H1 (cell line): ENCODE data around the gene MIPOL1. TPM values are rescaled to one million over a fixed set of nuclear protein-coding genes. Genes with fewer than 3 reads are reported as not detected.

ENCODE experiments used
- CTCF ChIA-PET: fragments of 300-600 bp; sonication (Branson Sonifier 250); formaldehyde crosslinking; loops from one replicate; lab custom pipeline; 2021; ENCODE audit not compliant: partially characterized antibody; lab: Charles Lee
- POLR2A ChIA-PET: fragments of 300-600 bp; sonication (Branson Sonifier 250); formaldehyde crosslinking; loops from one replicate; lab custom pipeline; 2021; ENCODE audit warnings: inconsistent platforms; ENCODE audit not compliant: partially characterized antibody; lab: Charles Lee
- DNase-seq, 2 experiments: peaks; one replicate each; pipeline versions ENCODE4 v3.0.0 to v3.0.0-alpha.2; 2010 to 2022; ENCODE audit warnings: low spot score in 2 of 2, low read depth in 1 of 2, mixed read lengths in 1 of 2
- FAIRE-seq: peaks from 2 replicates; lab custom pipeline; 2011; peaks lifted over from hg19 to GRCh38; lab: Jason Lieb, UNC
- H2AFZ ChIP-seq: 2 replicates; pipeline ENCODE4 v1.8.1; 2012; ENCODE audit warnings: low read length, inconsistent platforms
- H2AK5ac ChIP-seq: 2 replicates; pipeline ENCODE4 v1.6.1; 2013; ENCODE audit warnings: low read depth, low read length
- H2BK120ac ChIP-seq: replicated peaks from 2 replicates; pipeline ENCODE3; 2013; ENCODE audit warnings: low read depth, low read length, inconsistent platforms
- H2BK12ac ChIP-seq: 2 replicates; pipeline ENCODE4 v1.6.1; 2013; ENCODE audit warnings: low read depth, low read length
- H2BK15ac ChIP-seq: 2 replicates; pipeline ENCODE4 v1.6.1; 2013; ENCODE audit warnings: low read length
- H2BK20ac ChIP-seq: 2 replicates; pipeline ENCODE4 v1.6.1; 2013; ENCODE audit warnings: low read length
- H2BK5ac ChIP-seq: 2 replicates; pipeline ENCODE4 v1.6.1; 2013; ENCODE audit warnings: low read depth, low read length
- H3K14ac ChIP-seq: 2 replicates; pipeline ENCODE4 v1.6.1; 2013; ENCODE audit warnings: inconsistent platforms; ENCODE audit not compliant: insufficient read length
- H3K18ac ChIP-seq: 2 replicates; pipeline ENCODE4 v1.6.1; 2013; ENCODE audit warnings: low read length; ENCODE audit errors: extremely low read depth
- H3K23ac ChIP-seq: 2 replicates; pipeline ENCODE4 v1.6.1; 2013; ENCODE audit warnings: inconsistent platforms; ENCODE audit not compliant: insufficient read length
- H3K23me2 ChIP-seq: 2 replicates; pipeline ENCODE4 v1.6.1; 2013; ENCODE audit warnings: low read depth, low read length
- H3K27ac ChIP-seq: 2 replicates; pipeline ENCODE4 v1.6.1; 2011; ENCODE audit warnings: low read depth, low read length, inconsistent platforms
- H3K27me3 ChIP-seq, 4 experiments: replicated peaks in 1 of 4; 1 replicate in 1 of 4; 2 replicates in 3 of 4; pipeline versions ENCODE4 v1.6.1 to v1.8.1; 2011 to 2013; ENCODE audit warnings: low read length in 3 of 4, mild to moderate bottlenecking in 3 of 4, inconsistent platforms in 2 of 4, mixed read lengths in 2 of 4, moderate library complexity in 1 of 4; ENCODE audit not compliant: control insufficient read depth in 3 of 4, insufficient read depth in 3 of 4; ENCODE audit errors: extremely low read depth in 1 of 4
- H3K36me3 ChIP-seq, 4 experiments: 2 replicates each; pipeline versions ENCODE4 v1.6.1 to v1.8.1; 2011 to 2013; ENCODE audit warnings: mild to moderate bottlenecking in 4 of 4, low read length in 3 of 4, moderate library complexity in 2 of 4, control low read depth in 1 of 4, inconsistent platforms in 1 of 4; ENCODE audit not compliant: insufficient read depth in 4 of 4, control insufficient read depth in 2 of 4
- H3K4ac ChIP-seq: replicated peaks from 2 replicates; pipeline ENCODE3; 2013; ENCODE audit warnings: low read length, low read depth, mixed read lengths, inconsistent platforms; ENCODE audit not compliant: insufficient read length
- H3K4me1 ChIP-seq, 4 experiments: replicated peaks in 1 of 4; 1 replicate in 1 of 4; 2 replicates in 3 of 4; pipeline versions ENCODE4 v1.6.1 to v1.8.1; 2011 to 2013; ENCODE audit warnings: low read length in 3 of 4, inconsistent platforms in 2 of 4, mixed read lengths in 1 of 4; ENCODE audit not compliant: insufficient read depth in 4 of 4, control insufficient read depth in 3 of 4
- H3K4me2 ChIP-seq, 2 experiments: 2 replicates each; pipeline versions ENCODE4 v1.6.1 to v1.8.1; 2011 to 2013; ENCODE audit warnings: low read depth in 2 of 2, low read length in 2 of 2, control low read depth in 1 of 2, inconsistent platforms in 1 of 2, mild to moderate bottlenecking in 1 of 2; ENCODE audit not compliant: insufficient read depth in 1 of 2
- H3K4me3 ChIP-seq, 4 experiments: fragments of 200-600, 300-600 bp in 1 of 4; sonication (generic), shearing (Covaris generic), sonication (Bioruptor Twin) in 1 of 4; 2 replicates each; pipeline versions ENCODE4 v1.5.1 to v1.8.1; 2011 to 2016; ENCODE audit warnings: low read length in 4 of 4, low read depth in 3 of 4, control low read depth in 2 of 4, inconsistent platforms in 2 of 4, mild to moderate bottlenecking in 2 of 4, mixed read lengths in 1 of 4, moderate library complexity in 1 of 4; ENCODE audit not compliant: insufficient read depth in 2 of 4; ENCODE audit errors: extremely low read depth in 1 of 4
- H3K56ac ChIP-seq: replicated peaks from 2 replicates; pipeline ENCODE3; 2013; ENCODE audit warnings: low read depth, mild to moderate bottlenecking, mixed read lengths, low read length, inconsistent platforms; ENCODE audit not compliant: insufficient read length
- H3K79me1 ChIP-seq: 2 replicates; pipeline ENCODE4 v1.6.1; 2013; ENCODE audit warnings: low read depth, low read length, control low read depth
- H3K79me2 ChIP-seq, 2 experiments: 2 replicates each; pipeline versions ENCODE4 v1.6.1 to v1.8.1; 2012 to 2013; ENCODE audit warnings: low read length in 2 of 2, mild to moderate bottlenecking in 2 of 2, inconsistent platforms in 1 of 2; ENCODE audit not compliant: insufficient read depth in 2 of 2, control insufficient read depth in 1 of 2
- H3K9ac ChIP-seq, 4 experiments: replicated peaks in 1 of 4; 1 replicate in 1 of 4; 2 replicates in 3 of 4; pipeline versions ENCODE4 v1.6.1 to v1.8.1; 2011 to 2013; ENCODE audit warnings: low read depth in 3 of 4, low read length in 3 of 4, control low read depth in 2 of 4, mild to moderate bottlenecking in 2 of 4, moderate library complexity in 2 of 4, inconsistent platforms in 1 of 4; ENCODE audit errors: extremely low read depth in 1 of 4
- H3K9me3 ChIP-seq, 2 experiments: 2 replicates each; pipeline versions ENCODE4 v1.6.1 to v1.8.1; 2012 to 2013; ENCODE audit warnings: mild to moderate bottlenecking in 2 of 2, moderate library complexity in 2 of 2, control low read depth in 1 of 2, inconsistent platforms in 1 of 2, low read depth in 1 of 2, low read length in 1 of 2, mixed read lengths in 1 of 2; ENCODE audit not compliant: insufficient read depth in 2 of 2
- H4K20me1 ChIP-seq, 2 experiments: replicated peaks in 1 of 2; 2 replicates each; pipeline versions ENCODE3 to v1.8.1; 2011 to 2013; ENCODE audit warnings: inconsistent platforms in 2 of 2, low read length in 2 of 2, mild to moderate bottlenecking in 1 of 2; ENCODE audit not compliant: insufficient read depth in 2 of 2, control insufficient read depth in 1 of 2
- H4K5ac ChIP-seq: 2 replicates; pipeline ENCODE4 v1.6.1; 2013; ENCODE audit warnings: low read length, low read depth, mixed read lengths, inconsistent platforms; ENCODE audit not compliant: insufficient read length
- H4K8ac ChIP-seq: 2 replicates; pipeline ENCODE4 v1.8.0; 2013; ENCODE audit warnings: mild to moderate bottlenecking, moderate library complexity, low read length, inconsistent platforms; ENCODE audit not compliant: insufficient read depth; ENCODE audit errors: extremely low read depth
- H4K91ac ChIP-seq: replicated peaks from 2 replicates; pipeline ENCODE3; 2013; ENCODE audit warnings: low read length, mixed read lengths, inconsistent platforms; ENCODE audit not compliant: insufficient read length
- GTF2F1 ChIP-seq: IDR thresholded peaks from 2 replicates; pipeline ENCODE4 v1.6.1; 2012; ENCODE audit warnings: low read depth, low read length, improper control_type of control experiment, borderline replicate concordance
- HDAC2 ChIP-seq, 2 experiments: fragments of 300-600 bp in 1 of 2; sonication (generic) in 1 of 2; IDR thresholded peaks; 2 replicates each; pipeline ENCODE4 v1.6.1; 2011 to 2012; ENCODE audit warnings: low read depth in 2 of 2, low read length in 2 of 2, mild to moderate bottlenecking in 2 of 2, moderate library complexity in 2 of 2, borderline replicate concordance in 1 of 2, inconsistent platforms in 1 of 2
- POLR2AphosphoS5 ChIP-seq: IDR thresholded peaks from 2 replicates; pipeline ENCODE4 v1.6.1; 2011; ENCODE audit warnings: low read depth, low read length
- SRF ChIP-seq: IDR thresholded peaks from 2 replicates; pipeline ENCODE4 v1.6.1; 2011; ENCODE audit warnings: mild to moderate bottlenecking, low read depth, low read length, moderate library complexity
- ZNF274 ChIP-seq: IDR thresholded peaks from 2 replicates; pipeline ENCODE4 v1.7.0; 2012; ENCODE audit warnings: low read length, borderline replicate concordance; ENCODE audit errors: extremely low read depth
- WGBS, 2 experiments: shearing (Covaris generic) in 1 of 2; methylation state at CpG; one replicate each; pipeline versions ENCODE4 v1.1.6 to v1.1.7; 2013 to 2015; ENCODE audit warnings: low lambda C conversion rate in 2 of 2, mixed read lengths in 2 of 2, inconsistent platforms in 1 of 2, low coverage in 1 of 2, missing lambda C conversion rate in 1 of 2; ENCODE audit not compliant: insufficient replicate concordance in 2 of 2, insufficient coverage in 1 of 2, insufficient read length in 1 of 2; ENCODE audit errors: extremely low coverage in 1 of 2, missing lambda C conversion rate in 1 of 2; 5-methylcytosine and 5-hydroxymethylcytosine counted together
- polyA plus RNA-seq, 7 experiments: library from polyadenylated mRNA; depleted of rRNA in 3 of 7; stranded (reverse) in 5 of 7; unstranded in 2 of 7; fragments of >200 nt in 5 of 7; fragments of 200-250 nt in 2 of 7; gene quantifications; 1 replicate in 5 of 7; 2 replicates in 1 of 7; 4 replicates in 1 of 7; pipeline versions ENCODE4 v1.2.1 to v1.2.3, GENCODE V29; 2011 to 2013; ENCODE audit warnings: missing spikeins in 2 of 7, mixed read lengths in 2 of 7
- total RNA-seq: library from RNA; stranded (reverse); fragmentation: NEBNext Ultra II Directional; extraction: Animal tissue kit (Norgen Biotek cat#: 25700); gene quantifications from 2 replicates; pipeline ENCODE4 v1.2.1, GENCODE V29; 2021

Gene MIPOL1
- total and polyA plus RNA-seq, 2 of the 8 experiments (the other 6 are each of a cell fraction or from before 2014, with no cell fraction given), result 2.8 to 23.9 TPM

- no peak overlapping the region for H2AK5ac ChIP-seq
- no peak overlapping the region for H2AFZ ChIP-seq
- no peaks in the 10 kb centered on the region for H3K23me2 ChIP-seq
- no peak overlapping the region for H3K9ac ChIP-seq
- H3K36me3 ChIP-seq, result no peaks in the 10 kb centered on the region
- no peak for FAIRE-seq
- TF ChIP-seq SRF (no peak), HDAC2 (IDR thresholded peaks at IDR 0.05; ENCODE audit: borderline replicate concordance in 1 of 2, low read depth in 2 of 2, low read length in 2 of 2) (no peak), ZNF274 (no peak), POLR2AphosphoS5 (no peak), GTF2F1 (no peak)
- H2BK5ac ChIP-seq, result no peak overlapping the region
- no peak overlapping the region for H2BK12ac ChIP-seq
- no peak overlapping the region for H2BK20ac ChIP-seq
- no peak overlapping the region for H3K4me3 ChIP-seq
- H3K27me3 ChIP-seq, result no peaks in the 10 kb centered on the region
- no peak overlapping the region for H4K8ac ChIP-seq
- no peak overlapping the region for H4K5ac ChIP-seq
- CTCF ChIA-PET, result interaction anchor here (0.6 kb wide), 1 partner anchor 228 kb away, joined by 3 read pairs; no protein-coding TSS in a partner anchor
- no peak overlapping the region for H3K18ac ChIP-seq
- H3K27ac ChIP-seq, result no peak overlapping the region
- no peak overlapping the region for H3K23ac ChIP-seq
- no peak overlapping the region for H3K4me2 ChIP-seq
- POLR2A ChIA-PET, result no interaction called here
- no peak overlapping the region for H4K91ac ChIP-seq
- H3K4me1 ChIP-seq, result no peaks in the 10 kb centered on the region
- H3K4ac ChIP-seq, result no peak overlapping the region
- no peak overlapping the region for H2BK15ac ChIP-seq
- no peaks in the 10 kb centered on the region for H4K20me1 ChIP-seq
- no peak overlapping the region for H2BK120ac ChIP-seq
- 80% methylated on average over 4 of the region's 4 CpGs; no CpG with 5 or more reads in 1 of the 2 experiments for WGBS, 2 experiments
- DNase-seq, result no peak
- no peaks in the 10 kb centered on the region for H3K79me2 ChIP-seq
- 0 out of 4 replicates have a peak, but pooled peaks cover 0 to 4% of the 10 kb centered on the region in 2 experiments for H3K9me3 ChIP-seq
- H3K56ac ChIP-seq, result no peak overlapping the region
- no peaks in the 10 kb centered on the region for H3K79me1 ChIP-seq
- no peak overlapping the region for H3K14ac ChIP-seq
Observed at GRCh38 chr14:37472906-37473305, 275.2 kb downstream of the MIPOL1 start.
